Kasumi-1 (cell line): ENCODE results near the gene OGDH.

Source experiments
- DNase-seq, 2 experiments: peaks; one replicate each; lab custom pipeline; 2025; lab: John Stamatoyannopoulos, UW

OGDH gene

DNA sequence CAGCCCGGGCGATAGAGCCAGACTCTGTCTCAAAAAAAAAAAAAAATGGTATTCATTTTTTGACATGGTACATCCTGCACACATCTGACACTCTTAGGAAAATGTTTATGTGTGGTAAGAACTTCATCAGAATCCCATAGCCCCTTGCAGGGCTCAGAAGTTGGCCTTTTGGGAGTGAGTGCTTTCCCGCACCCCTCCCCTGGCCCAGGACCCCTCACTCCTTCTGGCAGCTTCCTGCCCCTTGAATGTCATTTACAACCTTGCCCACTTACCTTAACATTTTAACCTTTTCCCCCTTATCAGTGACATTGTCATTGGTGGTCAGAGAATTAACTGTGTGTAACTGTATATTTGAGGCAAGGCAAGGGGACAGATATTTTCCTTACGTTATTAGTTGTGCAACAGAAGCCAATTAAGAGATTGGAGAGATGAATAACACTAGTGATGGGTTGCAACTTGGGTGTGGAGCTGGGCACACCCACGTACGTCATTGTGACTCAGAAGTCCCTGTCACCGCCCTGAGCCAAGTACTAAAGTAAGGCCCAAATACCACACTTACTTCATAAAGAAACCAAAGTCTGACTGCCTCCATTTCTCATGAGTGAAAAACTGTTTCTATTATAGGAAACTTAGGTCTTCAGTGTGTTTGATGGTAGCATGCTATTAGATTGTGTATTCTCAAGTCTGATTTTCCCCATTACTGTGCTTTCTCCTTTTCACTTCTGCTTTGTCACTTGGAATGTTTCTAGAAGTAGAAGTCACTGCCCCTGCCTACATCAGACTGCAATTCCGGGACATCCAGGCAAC lies 31.6 kb downstream of the OGDH start:
- peak; percentile 39 for DNase-seq

DNA sequence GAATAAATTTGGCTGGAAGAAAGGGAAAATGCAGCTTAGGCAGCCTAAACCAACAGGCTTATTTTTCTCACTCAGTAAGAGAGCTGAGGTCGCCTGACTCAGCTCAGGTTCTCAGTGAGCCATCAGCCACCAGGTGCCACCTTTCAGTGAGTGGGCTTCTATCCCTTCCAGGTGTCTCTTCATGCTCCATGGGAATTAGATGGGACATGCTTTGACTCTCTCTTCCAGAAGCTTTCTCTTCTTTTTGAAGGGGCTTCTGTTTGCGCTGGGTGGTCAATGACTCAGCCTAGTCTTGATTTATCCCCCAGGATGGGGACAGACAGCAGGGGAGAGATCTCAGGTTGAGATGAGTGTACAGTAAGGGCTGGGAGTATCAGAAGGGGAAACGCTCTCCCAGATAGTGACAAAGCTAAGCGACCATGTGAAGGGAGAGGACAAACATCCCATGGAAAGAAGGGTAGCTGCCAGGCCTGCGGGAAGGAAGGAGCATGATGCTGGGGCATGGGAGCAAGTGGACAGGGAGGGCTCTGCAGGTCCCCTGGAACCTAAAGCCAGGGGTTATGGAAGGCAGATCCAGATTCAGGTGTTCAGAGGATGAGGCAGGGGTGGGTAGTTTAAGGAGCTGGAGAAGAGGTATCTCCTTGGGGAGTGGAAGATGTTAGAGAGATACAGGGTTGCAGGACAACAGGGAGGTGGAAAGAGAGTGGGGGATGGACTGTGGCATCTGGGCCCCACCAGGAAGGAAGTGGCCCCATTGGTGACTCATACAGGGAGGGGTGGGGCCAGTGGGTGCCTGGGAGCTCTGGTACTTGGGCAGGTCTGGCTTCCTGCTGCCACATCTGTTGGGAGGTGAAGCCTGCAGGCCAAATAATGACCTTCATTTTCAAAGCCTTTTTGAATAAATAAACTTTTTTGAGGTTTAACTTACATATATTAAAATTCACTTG lies 32.5 kb downstream of the OGDH start:
- DNase-seq: peak; percentile 96 to 97

DNA sequence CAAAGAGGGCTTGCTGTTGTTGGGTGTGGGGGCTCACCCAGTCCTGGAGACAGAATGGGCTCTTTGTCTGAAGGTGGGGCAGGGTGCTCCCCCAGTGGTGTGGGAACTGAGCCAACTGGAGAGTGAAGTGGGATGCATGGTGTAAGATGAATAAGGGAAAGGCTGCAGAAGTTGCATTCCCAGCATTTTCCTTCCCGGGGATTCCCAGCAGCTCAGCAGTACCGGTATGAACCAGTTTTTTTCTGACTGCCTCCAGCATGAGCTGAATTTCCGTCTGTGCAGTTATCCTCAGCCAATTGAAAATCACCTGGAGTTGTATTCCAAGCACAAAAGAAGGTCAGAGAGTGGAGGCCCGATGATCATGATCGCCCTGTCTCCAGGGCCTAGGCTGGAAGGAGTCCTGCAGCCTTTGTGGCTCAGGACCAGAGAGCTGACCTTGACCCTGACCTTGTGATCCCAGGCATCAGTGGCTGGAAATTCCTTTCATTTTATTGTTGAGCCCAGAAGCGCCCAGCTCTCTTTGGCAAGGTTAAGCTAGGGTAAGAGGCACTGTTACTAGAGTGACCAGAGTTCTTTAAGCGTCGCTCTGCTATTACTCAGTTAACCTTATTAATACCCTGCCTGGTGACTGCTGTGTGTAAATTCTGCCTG lies 33.4 kb downstream of the OGDH start:
- no peak for DNase-seq

DNA sequence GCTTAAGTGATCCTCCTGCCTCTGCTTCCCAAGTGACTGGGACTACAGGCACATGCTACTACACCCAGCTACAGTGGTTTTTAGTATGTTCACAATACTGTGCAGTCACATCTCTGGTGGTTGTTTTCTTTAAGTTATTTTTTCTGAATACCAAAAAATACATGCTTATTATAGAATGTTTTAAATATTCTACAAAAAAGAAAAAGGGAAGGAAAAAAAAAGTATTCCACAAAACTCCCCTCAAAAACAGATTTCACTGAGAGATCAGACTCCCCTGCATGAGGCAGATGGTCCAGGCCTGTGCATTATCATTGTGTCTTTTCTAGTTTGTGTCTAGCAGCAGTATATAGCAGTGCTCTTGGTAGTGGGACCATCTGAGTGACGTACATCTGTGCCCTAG lies 36.8 kb downstream of the OGDH start:
- no peak for DNase-seq

DNA sequence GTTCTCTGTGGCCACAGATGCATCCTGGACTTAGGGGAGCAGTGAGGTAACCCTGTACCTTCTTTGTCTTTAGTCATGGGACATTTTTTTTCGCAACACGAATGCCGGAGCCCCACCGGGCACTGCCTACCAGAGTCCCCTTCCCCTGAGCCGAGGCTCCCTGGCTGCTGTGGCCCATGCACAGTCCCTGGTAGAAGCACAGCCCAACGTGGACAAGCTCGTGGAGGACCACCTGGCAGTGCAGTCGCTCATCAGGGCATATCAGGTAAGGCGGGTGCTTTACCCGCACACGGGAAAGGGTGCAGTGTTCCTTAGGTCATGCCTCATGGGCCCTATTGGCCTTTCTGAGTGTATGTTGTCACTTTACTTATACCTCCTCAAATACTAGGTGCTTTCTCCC lies 38.8 kb downstream of the OGDH start:
- no peak for DNase-seq

DNA sequence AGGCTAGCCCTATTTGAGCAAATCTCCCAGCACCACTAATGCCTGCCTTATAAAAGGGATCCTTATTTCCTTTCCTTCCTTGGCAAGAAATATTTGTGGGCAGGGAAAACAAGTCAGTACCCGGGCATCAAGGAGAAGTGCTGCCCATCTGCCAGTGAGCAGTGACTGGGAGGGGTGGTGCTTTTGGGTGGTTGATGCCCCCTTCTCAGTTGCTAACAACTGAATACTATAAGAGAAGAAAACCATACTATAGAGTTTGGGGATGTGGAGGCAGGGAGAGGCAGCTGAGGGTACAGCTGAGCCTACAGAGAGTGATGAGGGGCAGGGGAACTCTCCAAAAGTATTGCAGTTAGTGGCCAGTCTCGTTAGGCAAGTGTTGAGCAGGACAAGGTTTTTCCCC lies 39.3 kb downstream of the OGDH start:
- no peak for DNase-seq

DNA sequence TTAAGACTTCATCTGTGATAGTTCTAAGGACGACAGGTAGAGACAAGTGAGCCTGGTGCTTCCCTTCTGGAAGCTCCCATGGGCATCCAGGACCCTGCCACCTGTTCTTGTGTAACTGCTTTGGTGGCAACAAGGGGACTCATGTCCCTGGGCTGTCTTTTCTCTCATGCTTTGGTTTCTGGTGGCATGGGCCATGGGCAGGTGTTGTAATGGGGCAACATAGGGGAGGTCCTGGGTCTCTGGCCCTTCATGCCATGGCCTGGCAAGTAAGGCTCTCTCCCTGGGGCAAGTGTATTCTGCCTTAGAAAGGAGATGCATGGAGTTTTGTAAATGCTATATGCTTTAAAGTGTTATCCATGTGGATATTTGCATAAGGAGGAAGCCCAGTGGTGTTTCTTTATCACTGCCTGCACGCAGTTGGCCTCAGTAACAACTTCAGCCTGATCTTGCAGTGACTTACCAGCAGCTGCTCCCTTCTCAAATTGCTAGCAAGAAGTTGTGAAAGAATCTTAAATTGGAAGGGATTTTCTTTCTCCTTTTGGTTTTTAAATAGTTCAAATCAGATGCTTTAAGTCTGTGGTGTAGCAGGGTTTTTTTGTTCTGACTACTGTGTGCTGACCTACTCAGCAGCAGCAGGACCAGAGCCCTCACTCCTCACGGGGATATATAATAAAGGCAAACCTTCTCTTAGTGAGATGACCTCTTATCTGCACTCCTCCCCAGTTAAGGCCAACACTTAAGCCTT lies 39.9 kb downstream of the OGDH start:
- DNase-seq: no peak

DNA sequence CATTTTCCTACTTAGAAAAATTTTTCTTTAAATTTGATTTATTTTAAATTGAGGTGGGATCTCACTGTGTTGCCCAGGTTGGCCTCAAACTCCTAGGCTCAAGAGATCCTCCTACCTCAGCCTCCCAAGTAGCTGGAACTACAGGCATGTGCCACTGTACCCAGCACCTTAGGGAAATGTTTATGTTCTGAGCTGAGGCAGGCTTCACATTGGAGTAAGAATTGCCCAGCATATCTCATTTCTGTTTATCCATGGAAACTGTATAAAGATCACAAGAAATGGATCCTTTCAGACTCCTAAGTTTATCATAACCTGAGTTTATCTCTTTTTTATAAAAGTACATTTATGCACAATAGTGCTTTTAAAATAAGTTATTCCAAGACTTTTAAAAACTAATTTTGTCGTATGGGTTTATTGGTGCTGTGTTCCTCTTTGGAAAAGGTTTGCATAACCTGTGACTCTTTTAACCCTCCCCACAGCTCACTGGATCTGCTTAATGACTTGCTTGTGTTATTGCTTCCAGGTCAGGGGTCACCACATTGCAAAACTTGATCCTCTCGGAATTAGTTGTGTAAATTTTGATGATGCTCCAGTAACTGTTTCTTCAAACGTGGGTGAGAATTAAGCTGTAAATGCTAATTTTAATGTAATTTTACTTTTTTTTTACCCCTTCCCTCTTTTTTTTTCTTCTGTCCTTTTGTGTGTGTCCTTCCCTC lies 40.7 kb downstream of the OGDH start:
- DNase-seq: no peak

DNA sequence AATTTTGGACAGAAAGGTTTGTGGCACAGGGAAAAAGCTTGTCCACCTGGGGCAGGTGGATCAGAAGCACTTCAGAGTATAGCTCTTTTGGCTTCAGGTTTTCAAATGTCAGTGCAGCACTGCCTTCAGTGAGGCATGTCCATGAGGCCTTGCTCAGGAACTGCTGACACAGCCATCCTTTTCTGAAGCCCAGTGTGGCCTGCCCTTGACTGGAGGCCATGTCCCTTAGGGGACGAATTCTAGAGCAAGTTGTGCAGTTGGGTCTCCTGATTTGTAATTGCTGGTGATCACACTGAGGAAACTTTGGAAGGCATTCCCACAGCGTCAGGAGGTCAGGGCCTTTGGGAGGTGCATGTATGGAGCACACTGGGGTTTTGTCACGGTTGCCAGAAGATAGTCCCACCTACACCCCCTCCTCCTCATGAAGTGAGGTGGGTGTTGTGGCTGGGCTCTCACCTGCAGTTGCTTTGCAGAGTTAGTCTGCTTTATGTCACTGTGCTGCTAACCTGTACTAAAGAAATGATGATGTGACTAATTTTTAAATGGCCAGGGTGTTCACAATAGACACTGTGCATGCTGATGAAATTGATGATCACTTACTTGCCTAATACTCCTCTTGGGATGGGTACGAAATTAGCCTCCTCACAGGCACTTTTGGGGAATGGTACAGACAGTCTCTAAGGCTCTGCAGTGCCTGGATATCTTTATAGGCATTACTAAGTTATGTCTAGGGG lies 41.7 kb downstream of the OGDH start:
- no peak for DNase-seq

DNA sequence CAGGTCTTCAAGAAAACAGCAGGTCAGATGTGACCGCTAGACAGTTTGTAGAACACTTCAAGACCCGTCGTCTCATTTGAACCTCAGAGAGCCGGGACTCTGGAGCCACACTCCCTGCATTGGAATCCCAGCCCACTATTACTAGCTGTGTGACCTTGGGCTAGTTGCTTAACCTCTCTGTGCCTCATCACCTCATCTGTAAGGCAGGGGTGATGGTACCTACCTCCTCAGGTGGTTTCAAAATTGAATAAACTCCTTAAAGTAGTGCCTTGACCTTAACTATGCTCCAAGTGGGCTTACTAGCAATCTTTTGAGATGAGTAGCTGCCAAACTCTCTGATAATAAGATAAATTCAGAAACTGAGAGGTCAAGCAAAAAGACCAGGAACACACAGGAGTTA lies 43.8 kb downstream of the OGDH start:
- DNase-seq: no peak

DNA sequence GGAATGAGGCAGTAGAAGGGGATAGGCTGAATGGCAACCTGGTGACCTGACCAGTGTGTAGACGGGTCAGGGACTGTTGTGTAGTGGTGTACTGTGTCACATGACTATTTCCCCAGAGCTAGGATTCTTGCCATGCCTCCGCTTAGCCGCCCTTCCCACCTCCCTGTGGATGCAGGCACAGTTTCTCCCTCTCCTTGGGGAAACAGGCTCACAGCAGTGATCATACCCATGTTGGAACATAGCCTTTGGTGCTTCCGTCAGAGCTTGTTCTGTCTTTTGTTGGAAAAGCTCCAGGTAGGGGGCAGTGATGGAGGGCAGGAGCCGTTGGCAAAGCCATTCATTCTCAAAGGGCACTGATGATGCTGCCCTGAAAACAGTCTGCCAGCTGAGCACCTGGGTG lies 44.3 kb downstream of the OGDH start:
- DNase-seq: no peak

DNA sequence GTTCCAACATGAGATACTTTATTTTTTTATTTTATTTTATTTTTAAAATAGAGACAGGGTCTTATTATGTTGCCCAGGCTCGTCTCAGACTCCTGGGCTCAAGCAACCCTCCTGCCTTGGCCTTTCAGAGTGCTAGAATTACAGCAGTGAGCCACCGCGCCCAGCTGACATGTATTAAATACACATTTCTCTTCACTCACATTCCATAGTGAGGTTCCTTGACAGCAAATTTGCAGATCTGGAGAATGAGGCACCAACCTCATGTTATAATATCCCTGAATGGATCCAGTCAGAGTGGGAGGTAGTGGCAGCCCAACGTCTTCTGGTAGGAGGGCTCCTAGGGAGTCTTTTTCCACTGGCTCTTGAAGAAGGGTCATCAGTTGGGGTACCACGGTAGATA lies 46.1 kb downstream of the OGDH start:
- no peak for DNase-seq

DNA sequence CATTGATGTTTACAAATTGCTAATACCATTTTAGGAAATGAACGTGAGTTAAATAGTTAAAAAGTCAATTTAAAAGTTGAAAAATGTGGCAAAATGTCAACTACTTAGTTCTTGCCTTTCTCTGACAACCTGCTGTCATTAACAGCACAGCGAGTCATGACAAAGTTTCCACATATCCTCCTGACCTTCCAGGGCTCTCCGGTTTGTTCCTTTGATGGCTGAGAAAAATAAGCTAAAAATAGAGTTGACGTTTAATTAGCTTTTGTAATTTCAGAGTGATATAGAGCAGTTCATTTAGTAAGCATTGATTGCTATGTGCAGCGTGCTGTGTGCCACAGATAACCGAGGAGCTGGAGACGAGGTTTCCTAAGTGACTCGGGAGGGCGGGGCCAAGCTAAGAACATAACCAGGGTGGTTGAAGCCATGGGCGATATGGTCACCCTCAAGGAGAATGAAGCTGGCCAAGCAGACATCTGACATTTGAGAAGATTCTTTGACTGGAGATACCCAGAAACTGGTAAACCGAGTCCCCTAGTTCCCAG lies 47.9 kb downstream of the OGDH start:
- no peak for DNase-seq

DNA sequence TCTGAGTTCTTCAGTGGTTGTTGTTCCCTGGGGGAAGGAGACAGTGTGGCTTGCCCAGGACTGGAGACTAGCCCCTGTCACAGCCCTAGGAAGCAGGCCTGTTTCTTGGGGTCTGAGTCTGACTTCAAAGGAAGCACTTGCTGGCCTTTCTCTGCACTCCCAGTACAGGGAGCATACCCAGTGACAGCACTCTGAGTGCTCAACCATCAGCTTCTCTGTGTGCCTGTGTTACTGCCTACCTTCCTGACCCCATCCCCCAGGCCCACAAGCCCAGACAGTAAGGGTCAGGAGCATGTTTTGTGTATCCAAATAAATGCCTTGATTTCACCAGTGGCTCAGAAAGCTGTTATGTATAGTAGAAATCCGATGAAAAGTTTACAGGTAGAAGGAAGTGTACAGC lies 48.9 kb downstream of the OGDH start:
- no peak for DNase-seq

DNA sequence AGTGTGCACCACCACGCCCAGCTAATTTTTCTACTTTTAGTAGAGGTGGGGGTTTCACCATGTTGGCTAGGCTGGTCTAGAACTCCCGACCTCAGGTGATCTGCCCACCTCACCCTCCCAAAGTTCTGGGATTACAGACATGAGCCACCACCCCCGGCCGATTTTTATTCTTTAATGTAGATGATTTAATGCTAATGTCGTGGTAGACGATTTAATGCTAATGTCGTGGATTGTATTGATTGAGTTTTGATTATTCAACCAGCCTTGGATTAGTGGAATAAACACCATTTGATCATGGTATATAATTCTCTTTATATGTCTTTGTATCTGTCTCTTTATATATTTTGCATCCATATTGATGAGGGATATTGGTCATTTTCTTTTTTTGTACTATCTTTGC lies 52.6 kb downstream of the OGDH start:
- DNase-seq: no peak

DNA sequence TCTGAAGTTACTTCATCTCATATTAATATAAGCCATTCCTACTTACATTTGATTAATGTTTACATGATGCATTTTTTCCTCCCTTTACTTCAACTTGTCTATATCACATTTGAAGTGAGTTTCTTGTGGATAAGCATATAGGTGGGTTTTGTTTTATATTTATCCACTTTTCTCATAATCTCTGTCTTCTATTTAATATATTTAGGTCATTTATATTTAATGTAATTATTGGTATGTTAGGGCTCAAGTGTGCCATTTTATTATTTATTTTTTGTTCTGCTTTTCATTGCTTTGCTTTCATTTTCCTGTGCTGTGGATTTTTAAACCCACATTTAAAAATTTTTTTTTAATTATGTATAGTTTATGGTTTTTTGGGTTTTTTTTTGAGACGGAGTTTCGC lies 54.8 kb downstream of the OGDH start:
- no peak for DNase-seq

DNA sequence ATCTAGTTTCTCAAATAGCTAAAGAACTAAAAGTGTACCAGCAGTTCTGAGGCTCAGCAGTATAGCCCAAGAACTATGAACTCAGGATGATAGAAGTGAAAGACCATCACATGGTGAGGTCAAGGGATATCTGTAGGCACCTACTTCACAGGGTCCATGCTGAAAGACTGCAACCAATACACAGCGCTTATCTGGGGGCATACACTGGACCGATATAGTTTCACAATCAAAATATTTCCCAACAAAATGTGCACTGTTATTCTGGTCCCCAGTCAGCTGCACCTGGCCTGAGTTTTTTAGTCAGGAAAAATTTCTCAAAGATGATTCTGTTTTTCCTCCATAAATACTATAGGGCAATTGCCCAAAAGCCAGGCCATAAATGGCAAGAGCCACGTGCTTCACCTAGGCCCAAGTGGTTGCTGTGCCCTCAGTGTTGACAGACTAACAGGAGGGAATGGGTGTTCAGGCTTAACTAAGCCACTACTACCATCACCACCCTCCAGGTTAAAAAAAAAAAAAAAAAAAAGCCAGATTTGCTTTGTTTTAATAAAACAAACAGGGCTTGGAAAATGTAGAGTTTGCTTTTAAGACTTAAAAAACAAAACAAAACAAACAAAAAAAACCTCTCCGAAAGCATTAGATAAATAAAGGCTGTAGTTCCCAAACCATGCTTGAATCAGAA lies 58.5 kb downstream of the OGDH start:
- no peak for DNase-seq

DNA sequence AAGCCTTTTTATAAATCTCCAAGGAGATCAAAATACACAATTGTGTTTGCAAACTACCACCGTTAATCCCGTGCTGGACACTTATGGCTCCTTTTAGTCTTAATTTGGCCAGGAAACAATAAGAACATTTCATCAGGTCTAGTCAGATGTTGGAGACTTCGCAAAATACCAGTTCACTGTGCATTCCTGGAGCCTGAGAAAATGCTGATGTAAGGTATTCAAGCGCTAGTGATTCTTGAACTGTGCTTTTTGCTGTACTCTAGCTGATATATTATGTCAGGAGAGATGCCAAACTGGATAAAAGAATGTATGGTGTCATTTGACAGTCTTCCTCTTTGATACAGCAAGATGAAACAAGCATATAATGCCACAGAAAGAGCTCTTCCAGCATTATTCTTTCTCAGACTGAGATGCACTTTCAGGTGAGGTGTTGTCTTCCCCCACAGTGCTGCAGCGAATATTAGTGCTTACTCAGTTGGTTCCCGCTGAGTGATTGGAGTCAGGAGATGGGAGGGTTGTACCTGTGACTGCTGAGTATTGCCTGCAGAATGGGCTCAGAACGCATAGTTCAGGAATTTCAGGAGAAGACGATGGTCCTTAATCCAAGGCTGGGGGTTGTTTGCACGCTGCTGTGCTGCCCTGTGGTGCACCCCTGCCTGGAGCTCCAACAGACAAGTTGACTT lies 59.2 kb downstream of the OGDH start:
- DNase-seq: no peak

DNA sequence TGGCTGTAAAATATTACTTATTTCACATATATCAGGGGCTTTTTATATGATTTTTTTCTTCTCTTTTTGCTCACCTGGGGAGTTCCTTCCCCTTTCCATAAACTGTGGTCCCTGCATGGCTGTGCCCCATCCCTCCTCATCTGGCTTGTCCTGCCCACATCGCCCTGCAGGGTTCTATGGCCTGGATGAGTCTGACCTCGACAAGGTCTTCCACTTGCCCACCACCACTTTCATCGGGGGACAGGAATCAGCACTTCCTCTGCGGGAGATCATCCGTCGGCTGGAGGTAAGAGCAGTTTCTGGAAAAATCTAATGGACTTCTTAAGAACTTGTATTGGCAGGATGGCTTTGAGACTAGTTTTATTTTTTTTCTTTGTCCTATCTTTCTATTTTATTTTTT lies 60.1 kb downstream of the OGDH start:
- DNase-seq: no peak
